Activated B cell treated with CpG ODN at 0.5 μM for 24 hours (primary cell): Measurements from ENCODE around the gene FMN1. TPM values are rescaled to one million over a fixed set of nuclear protein-coding genes. Genes with fewer than 3 reads are reported as not detected.

Experiments used
- ATAC-seq: fragments of 200-7000 bp; cut with Tn5 transposase; one replicate; pipeline ENCODE4 v1.10.0; 2021; ENCODE audit warnings: low read depth, mild to moderate bottlenecking, moderate library complexity
- CTCF ChIA-PET: fragments of 350-600 bp; sonication (Branson Sonifier 250); formaldehyde crosslinking; loops from one replicate; lab custom pipeline; 2021; ENCODE audit warnings: antibody characterized with exemption; lab: Charles Lee
- POLR2A ChIA-PET: fragments of 350-600 bp; sonication (Branson Sonifier 250); formaldehyde crosslinking; loops from one replicate; lab custom pipeline; 2021; ENCODE audit warnings: antibody characterized with exemption; lab: Charles Lee
- DNase-seq: peaks from one replicate; pipeline ENCODE4 v3.0.0; 2022
- H3K27ac Mint-ChIP-seq: one replicate; pipeline ENCODE4 v1.8.0; 2020; ENCODE audit warnings: mixed read lengths
- H3K27me3 Mint-ChIP-seq: one replicate; pipeline ENCODE4 v1.8.0; 2021; ENCODE audit warnings: mixed read lengths
- H3K36me3 Mint-ChIP-seq: one replicate; pipeline ENCODE4 v1.8.0; 2021; ENCODE audit warnings: low read depth, mixed read lengths
- H3K4me1 Mint-ChIP-seq: one replicate; pipeline ENCODE4 v1.8.0; 2021; ENCODE audit warnings: mixed read lengths
- H3K4me3 Mint-ChIP-seq: one replicate; pipeline ENCODE4 v1.8.0; 2020; ENCODE audit warnings: mild to moderate bottlenecking, mixed read lengths
- H3K9me3 Mint-ChIP-seq: one replicate; pipeline ENCODE4 v1.8.0; 2020; ENCODE audit warnings: mixed read lengths
- intact Hi-C: fragments of 100-400 bp; cut with micrococcal nuclease; formaldehyde crosslinking; loops from one replicate; pipeline ENCODE4 v1.15.1; 2024
- total RNA-seq: library from RNA; stranded (reverse); gene quantifications from 2 replicates; pipeline ENCODE4 v1.2.3, GENCODE V29; 2022
- TF ChIP-seq, protein P1 (sequence below): fragments of 200-600 bp; IDR thresholded peaks from one replicate; pipeline ENCODE4 v1.8.0; 2022; ENCODE audit warnings: antibody characterized with exemption, mild to moderate bottlenecking

The FMN1 gene
- total RNA-seq, 1 donor from 2014 or later: 0.80 TPM

DNA sequence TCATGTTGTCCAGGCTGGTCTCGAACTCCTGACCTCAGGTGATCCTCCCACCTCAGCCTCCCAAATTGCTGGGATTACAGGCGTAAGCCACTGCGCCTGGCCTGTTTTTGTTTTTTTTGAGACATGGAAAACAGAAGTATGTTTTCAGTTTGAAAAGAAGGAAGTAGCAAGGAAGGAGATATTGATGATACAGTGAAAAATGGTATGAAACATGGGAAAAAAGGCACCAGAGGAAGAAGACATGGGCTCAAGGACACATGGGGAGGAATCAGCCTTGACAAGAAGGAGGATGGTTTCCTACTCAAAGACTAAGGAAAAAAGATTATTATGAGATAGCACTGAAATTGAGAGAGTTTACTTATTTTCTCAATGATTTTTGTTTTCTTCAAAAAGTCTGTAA is 30.7 kb downstream of the FMN1 start:
- TF ChIP-seq, protein P1, sequence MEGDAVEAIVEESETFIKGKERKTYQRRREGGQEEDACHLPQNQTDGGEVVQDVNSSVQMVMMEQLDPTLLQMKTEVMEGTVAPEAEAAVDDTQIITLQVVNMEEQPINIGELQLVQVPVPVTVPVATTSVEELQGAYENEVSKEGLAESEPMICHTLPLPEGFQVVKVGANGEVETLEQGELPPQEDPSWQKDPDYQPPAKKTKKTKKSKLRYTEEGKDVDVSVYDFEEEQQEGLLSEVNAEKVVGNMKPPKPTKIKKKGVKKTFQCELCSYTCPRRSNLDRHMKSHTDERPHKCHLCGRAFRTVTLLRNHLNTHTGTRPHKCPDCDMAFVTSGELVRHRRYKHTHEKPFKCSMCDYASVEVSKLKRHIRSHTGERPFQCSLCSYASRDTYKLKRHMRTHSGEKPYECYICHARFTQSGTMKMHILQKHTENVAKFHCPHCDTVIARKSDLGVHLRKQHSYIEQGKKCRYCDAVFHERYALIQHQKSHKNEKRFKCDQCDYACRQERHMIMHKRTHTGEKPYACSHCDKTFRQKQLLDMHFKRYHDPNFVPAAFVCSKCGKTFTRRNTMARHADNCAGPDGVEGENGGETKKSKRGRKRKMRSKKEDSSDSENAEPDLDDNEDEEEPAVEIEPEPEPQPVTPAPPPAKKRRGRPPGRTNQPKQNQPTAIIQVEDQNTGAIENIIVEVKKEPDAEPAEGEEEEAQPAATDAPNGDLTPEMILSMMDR: no peak
- no peaks in the 10 kb centered on the region for H3K36me3 Mint-ChIP-seq
- H3K27me3 Mint-ChIP-seq: peaks cover 8% of the 10 kb centered on the region
- DNase-seq (no peak), ATAC-seq (no peak)
- H3K27ac Mint-ChIP-seq: no peak overlapping the region
- H3K4me1 Mint-ChIP-seq: peaks cover 10% of the 10 kb centered on the region
- intact Hi-C loops: no loop called here
- no peaks in the 10 kb centered on the region for H3K9me3 Mint-ChIP-seq
- no peak overlapping the region for H3K4me3 Mint-ChIP-seq
- CTCF ChIA-PET: no interaction called here
- POLR2A ChIA-PET: no interaction called here

DNA sequence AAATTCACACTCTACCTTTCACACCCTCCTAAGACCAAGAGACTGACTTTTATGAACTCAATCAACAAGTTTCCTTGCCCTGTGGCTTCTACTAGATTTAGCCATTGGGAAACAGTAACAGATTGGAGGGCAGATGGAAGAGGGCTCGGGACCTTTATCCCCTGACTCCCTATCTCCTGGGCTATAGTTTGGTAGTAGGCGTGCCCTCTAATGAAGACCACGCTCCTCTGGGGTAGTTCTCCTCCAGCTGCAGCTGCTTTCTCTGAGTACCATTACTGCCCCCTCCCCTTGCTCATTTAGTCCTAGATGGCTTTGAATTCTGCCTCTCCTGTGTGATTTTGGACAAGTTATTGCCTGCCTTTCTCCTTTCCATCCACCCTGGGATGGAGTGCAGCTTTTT is 33.3 kb downstream of the FMN1 start:
- TF ChIP-seq, protein P1: no peak
- Mint-ChIP-seq H3K27ac (no peak overlapping the region), H3K4me1 (peaks cover 10% of the 10 kb centered on the region), H3K27me3 (peaks cover 10% of the 10 kb centered on the region), H3K9me3 (no peaks in the 10 kb centered on the region), H3K4me3 (no peak overlapping the region), H3K36me3 (no peaks in the 10 kb centered on the region)
- ChIA-PET POLR2A (no interaction called here), CTCF (no interaction called here)
- intact Hi-C loops: no loop called here
- ATAC-seq: no peak
- no peak for DNase-seq

DNA sequence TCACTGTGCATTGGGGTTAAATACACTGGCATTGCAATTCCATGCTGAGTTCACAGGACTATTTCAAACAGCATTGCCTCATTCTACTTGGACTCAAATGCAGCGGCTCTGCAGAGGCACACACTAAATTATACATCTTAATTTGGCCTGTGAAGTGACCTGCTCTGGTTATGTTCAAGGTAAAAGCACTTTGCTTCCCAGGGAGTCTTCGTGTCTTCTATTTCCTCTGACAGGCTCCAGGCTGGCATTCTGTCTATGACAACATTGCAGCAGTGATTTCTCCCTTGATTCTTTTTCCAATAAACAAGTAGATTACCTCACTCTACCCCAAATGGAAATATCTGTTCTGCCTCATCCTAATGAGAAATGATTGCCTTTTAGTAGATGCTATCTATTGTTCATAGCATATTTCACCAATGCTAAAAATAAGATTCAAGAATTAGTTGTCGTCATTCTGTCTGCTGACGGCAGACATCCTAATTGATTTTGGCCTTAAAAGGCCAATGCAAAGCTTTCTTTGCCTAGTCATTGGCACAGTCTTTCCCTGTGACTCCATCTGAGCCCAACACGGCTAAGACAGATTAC is 33.8 kb downstream of the FMN1 start:
- Mint-ChIP-seq H3K4me1 (peaks cover 10% of the 10 kb centered on the region), H3K9me3 (no peaks in the 10 kb centered on the region), H3K36me3 (no peaks in the 10 kb centered on the region), H3K27me3 (peaks cover 12% of the 10 kb centered on the region), H3K27ac (no peak overlapping the region), H3K4me3 (no peak overlapping the region)
- intact Hi-C loops: no loop called here
- DNase-seq (no peak), ATAC-seq (no peak)
- TF ChIP-seq, protein P1: no peak
- CTCF ChIA-PET: no interaction called here
- POLR2A ChIA-PET: no interaction called here

DNA sequence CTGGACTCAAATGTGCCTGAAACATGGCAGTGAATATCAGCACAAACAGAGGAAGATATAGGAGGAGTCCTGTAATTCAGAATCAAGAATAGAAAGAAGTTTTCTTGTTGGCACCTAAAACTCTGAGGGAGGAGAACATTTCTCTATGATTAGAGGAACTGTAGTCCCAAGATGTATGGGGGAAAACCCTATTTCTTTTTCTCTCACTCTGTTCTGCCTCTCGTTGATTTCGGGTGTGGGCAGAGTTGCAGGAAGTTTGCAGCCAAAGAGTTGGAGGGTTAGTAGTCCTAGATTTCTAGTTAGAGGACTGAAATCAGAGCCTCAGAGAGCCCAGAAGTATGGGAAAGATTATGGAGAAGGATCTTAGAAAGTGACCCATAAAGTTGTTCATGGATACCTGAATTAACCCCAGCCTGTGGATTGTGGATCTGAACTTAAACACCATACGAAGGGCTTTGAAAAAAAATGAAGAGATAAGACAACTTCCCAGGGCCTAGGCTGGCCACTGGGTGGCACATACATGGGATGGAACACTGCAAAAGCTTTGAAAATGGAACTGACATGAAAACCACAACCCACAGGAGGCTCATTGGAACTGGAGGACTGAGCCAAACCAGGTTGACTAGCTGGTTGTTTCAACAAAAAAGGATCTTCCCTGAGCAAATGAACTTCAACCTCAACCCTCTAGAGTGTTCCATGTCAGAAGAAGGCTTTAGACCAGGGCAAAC is 34.6 kb downstream of the FMN1 start:
- Mint-ChIP-seq H3K4me3 (no peak overlapping the region), H3K27ac (no peak overlapping the region), H3K4me1 (peaks cover 10% of the 10 kb centered on the region), H3K36me3 (no peaks in the 10 kb centered on the region), H3K27me3 (peaks cover 12% of the 10 kb centered on the region), H3K9me3 (no peaks in the 10 kb centered on the region)
- no peak for ATAC-seq
- ChIA-PET CTCF (no interaction called here), POLR2A (no interaction called here)
- intact Hi-C loops: no loop called here
- TF ChIP-seq, protein P1: no peak
- DNase-seq: no peak

DNA sequence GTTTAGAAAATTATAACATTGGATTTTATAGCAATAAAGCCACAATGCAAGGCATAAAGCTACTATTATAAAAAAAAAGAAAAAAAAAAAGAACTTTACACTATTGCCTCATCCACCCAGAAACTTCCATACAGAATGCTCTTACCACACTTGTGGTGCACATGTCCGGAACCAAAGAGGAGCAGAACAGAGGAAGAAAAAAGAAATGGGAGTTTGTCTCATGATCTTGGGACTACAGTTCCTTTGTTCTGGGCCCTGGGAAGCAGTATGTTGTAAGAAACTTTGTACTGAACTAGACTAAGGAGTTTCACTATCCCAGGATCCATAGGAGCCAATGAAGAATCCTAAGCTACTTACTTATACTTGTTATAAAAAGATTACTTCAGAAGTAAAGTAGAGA is 36.1 kb downstream of the FMN1 start:
- ATAC-seq (no peak), DNase-seq (no peak)
- Mint-ChIP-seq H3K4me1 (peaks cover 10% of the 10 kb centered on the region), H3K27me3 (peaks cover 11% of the 10 kb centered on the region), H3K27ac (no peak overlapping the region), H3K9me3 (no peaks in the 10 kb centered on the region), H3K4me3 (no peak overlapping the region), H3K36me3 (no peaks in the 10 kb centered on the region)
- intact Hi-C loops: no loop called here
- CTCF ChIA-PET: no interaction called here
- TF ChIP-seq, protein P1: no peak
- POLR2A ChIA-PET: no interaction called here
